Mesenteric fat pad (tissue), 1 donor: ENCODE results near the gene IDUA. TPM values are rescaled to one million over a fixed set of nuclear protein-coding genes. Genes with fewer than 3 reads are reported as not detected.
"Not testable (repeated sequence)": the region's sequence is repeated elsewhere in the genome, so short reads cannot be mapped to it uniquely, and the experiment has no call there.

ENCODE experiments used
- DNase-seq: peaks from one replicate; pipeline ENCODE4 v3.0.0-alpha.2; 2020; ENCODE audit warnings: low spot score
- total RNA-seq: library from RNA; stranded (reverse); fragmentation: NEBNext Ultra II Directional; extraction: Animal tissue kit (Norgen Biotek cat#: 25700); gene quantifications from one replicate; pipeline ENCODE4 v1.2.1, GENCODE V29; 2021
- donor health status: DM: yes; HTN: yes; CAD: no.

The IDUA gene
- total RNA-seq, 1 donor from 2014 or later, result 34.7 TPM

DNA sequence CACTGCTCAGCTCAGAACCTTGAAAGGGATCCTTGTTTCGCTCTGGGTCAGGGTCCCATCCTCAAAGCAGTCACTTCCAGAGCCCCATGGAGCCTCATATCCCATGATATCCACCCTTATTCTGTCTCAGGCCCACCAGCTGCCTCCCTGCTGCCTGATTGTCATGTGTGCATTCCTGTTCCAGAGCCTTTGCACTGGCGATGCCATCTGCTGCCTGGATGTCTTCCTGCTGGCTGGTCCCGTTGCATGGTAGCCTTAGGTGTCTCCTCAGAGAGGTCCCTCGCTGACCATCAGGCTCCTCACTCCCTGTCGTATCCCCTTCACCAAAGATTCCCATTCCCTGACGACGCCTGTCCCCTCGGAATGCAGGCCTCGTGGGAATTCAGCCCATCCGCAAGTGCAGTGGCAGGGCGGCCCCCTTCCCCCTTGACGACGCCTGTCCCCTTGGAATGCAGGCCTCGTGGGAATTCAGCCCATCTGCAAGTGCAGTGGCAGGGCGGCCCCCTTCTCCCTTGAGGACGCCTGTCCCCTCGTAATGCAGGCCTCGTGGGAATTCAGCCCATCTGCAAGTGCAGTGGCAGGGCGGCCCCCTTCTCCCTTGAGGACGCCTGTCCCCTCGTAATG, 12.5 kb downstream of the IDUA start:
- DNase-seq, result not testable (repeated sequence)

DNA sequence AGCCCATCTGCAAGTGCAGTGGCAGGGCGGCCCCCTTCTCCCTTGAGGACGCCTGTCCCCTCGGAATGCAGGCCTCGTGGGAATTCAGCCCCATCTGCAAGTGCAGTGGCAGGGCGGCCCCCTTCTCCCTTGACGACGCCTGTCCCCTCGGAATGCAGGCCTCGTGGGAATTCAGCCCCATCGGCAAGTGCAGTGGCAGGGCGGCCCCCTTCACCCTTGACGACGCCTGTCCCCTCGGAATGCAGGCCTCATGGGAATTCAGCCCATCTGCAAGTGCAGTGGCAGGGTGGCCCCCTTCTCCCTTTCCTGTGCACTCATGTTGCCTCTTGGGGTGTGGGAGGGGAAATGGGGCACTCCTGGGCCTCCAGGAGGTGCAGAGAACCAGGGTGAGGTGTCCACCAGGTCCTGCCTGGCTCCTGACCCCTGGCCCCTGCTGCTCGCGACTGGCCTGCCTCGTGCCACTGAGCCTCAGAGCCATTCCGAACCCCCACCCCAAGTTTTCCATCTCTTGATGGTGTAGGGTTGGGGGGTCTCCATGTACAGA, 13.1 kb downstream of the IDUA start:
- DNase-seq, result no peak

DNA sequence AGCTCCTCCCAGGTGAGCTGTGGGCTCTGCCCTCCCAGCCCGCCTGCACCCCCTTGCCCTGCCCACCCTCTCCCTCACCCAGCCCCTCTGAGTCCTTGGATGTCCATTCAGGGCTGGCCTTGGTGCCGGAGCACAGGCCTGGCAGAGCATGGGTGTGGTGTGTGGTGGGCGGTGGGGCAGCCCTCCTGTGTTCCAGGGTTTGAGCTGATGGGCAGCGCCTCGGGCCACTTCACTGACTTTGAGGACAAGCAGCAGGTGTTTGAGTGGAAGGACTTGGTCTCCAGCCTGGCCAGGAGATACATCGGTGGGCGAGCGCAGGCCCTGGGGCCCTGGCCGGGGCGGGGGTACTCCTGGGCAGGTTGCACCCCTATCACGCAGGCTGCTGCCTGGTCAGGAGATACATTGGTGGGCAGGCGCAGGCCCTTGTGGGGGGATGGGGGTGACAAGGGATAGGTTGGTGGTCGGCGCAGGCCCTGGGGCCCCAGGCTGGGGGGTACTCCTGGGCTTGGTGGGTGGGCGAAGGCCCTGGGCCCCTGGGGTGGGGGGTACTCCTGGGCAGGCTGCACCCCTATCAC, 13.9 kb downstream of the IDUA start:
- no peak for DNase-seq

DNA sequence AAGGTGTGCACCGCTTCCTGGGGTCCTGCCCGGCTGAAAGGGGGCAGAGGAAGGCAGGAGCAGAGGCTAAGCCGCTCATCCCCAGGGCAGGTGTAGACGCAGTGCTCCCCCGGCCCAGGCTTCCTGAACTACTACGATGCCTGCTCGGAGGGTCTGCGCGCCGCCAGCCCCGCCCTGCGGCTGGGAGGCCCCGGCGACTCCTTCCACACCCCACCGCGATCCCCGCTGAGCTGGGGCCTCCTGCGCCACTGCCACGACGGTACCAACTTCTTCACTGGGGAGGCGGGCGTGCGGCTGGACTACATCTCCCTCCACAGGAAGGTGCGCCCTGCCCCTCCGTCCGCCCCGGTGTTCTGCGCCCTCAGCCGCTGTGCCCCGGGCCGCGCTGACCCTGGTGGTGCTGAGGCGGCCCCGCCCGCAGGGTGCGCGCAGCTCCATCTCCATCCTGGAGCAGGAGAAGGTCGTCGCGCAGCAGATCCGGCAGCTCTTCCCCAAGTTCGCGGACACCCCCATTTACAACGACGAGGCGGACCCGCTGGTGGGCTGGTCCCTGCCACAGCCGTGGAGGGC, 14.8 kb downstream of the IDUA start:
- no peak for DNase-seq

DNA sequence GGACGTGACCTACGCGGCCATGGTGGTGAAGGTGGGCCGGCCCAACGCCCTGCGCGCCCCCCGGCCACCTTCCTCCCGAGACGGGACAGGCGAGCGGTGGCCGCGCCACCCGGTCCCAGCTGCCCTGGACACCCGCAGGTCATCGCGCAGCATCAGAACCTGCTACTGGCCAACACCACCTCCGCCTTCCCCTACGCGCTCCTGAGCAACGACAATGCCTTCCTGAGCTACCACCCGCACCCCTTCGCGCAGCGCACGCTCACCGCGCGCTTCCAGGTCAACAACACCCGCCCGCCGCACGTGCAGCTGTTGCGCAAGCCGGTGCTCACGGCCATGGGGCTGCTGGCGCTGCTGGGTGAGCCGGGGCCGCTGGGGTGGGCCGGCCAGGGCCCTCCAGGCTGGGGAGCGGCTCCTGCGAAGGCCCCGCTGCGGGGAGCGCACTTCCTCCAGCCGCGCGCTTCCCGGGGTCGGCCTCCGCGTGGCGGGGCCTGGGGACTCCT, 15.3 kb downstream of the IDUA start:
- DNase-seq, result no peak

DNA sequence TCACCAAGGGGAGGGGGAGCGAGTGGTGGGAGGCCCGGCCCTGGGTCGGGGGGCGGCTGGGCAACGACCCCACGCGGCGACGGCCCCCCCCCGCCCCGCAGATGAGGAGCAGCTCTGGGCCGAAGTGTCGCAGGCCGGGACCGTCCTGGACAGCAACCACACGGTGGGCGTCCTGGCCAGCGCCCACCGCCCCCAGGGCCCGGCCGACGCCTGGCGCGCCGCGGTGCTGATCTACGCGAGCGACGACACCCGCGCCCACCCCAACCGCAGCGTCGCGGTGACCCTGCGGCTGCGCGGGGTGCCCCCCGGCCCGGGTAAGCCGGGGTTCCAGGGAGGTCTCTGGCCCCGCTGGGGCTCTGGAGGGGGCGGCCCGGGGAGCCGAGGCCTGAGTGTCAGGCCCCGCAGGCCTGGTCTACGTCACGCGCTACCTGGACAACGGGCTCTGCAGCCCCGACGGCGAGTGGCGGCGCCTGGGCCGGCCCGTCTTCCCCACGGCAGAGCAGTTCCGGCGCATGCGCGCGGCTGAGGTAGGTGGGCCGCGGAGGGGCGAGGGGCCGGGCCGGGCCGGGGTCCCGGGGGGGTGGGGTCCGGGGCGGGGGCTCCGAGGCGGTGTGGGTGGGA, 15.9 kb downstream of the IDUA start:
- no peak for DNase-seq

DNA sequence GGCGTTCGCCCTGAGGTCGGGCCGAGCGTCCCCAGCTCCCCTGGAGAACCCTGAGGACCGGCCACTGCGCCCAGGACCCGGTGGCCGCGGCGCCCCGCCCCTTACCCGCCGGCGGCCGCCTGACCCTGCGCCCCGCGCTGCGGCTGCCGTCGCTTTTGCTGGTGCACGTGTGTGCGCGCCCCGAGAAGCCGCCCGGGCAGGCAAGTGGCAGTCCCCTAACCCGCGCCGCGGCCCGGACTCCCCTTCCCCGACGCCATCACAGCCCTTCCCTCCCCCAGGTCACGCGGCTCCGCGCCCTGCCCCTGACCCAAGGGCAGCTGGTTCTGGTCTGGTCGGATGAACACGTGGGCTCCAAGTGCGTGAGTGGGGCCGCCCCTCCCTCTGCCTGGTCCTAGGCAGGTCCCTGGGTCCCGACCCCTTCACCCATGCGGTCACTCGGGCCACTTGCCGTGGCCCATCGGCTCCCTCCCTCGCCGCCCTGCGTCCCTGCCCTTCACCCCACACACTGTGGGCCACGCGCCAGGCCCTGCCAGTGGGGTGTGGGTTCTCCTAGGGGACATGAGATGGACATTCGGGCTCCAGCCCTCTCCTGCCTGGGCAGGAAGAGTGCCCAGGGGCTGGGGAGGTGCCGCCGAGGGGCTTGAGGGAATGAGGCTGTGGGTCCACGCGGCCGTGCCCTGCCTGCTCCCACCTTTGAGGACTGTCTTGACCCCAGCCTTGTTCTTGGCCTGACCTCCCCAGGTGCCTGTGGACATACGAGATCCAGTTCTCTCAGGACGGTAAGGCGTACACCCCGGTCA, 16.6 kb downstream of the IDUA start:
- no peak for DNase-seq

DNA sequence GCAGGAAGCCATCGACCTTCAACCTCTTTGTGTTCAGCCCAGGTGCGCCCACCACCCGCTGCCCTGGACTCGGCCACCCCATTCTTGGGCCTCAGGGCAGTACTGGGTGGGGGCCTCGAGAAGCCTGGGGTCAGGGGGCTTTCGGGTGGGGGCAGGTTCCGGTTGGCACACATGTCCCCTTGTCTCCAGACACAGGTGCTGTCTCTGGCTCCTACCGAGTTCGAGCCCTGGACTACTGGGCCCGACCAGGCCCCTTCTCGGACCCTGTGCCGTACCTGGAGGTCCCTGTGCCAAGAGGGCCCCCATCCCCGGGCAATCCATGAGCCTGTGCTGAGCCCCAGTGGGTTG, 17.2 kb downstream of the IDUA start:
- DNase-seq, result no peak

DNA sequence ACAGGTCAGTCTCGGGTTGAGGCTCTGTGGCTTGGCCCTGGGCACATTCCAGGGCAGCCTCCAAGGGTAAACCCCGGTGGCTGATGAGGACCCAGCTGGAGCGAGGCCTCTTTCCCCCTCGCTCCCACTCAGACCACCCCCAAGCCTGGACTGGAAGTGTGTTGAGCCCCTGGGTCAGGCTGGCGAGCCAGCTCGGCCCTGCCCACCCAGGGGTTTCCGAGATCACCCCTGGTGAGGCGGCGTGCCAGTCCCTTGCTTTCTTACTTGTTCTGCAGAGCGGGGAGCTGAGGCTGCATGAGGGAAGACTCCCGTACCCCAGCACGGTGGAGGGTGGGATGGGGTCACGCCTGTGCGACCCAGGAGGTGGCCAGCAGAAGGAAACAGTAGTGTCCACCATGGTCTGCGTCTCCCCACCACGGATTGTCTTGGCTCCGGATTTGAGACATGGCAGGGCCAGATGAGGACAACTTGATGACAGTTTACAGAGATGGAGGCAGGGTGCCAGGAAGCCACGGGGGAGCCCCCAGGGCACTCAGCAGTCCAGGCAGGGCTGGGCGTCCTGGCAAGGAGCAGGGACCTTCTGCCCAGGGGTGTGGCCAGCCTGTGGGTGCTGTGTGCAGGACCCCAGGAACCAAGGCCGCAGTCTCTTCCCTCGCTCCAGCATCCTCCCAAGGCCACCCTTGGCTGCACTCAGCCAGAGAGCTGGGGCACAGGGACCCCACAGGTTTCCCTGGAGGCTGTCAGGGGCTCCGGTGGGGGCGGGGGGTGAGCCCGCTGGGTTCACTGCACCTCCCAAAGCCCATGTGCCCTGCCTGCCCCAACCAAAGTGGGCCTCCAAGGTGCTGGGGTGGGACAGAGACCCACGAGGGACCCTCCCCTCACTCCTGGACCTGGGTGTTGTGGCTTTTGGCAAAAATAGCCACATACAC, 18.0 kb downstream of the IDUA start:
- no peak for DNase-seq

DNA sequence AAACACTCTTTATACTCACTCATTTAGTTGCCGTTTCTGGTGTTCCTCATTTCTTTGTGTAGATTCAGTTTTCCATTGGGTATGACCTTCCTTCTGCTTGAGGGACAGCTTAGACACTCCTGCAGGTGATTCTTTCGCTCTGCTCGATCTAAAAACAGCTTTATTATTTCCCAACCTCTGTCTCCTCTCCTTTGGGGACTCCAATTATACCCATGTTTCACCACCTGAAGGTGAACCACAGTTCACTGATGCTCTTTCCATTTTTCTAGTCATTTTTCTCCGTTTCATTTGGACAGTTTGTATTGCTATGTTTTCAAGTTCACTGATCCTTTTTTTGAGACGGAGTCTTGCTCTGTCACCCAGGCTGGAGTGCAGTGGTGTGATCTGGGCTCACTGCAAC, 20.0 kb downstream of the IDUA start:
- no peak for DNase-seq

DNA sequence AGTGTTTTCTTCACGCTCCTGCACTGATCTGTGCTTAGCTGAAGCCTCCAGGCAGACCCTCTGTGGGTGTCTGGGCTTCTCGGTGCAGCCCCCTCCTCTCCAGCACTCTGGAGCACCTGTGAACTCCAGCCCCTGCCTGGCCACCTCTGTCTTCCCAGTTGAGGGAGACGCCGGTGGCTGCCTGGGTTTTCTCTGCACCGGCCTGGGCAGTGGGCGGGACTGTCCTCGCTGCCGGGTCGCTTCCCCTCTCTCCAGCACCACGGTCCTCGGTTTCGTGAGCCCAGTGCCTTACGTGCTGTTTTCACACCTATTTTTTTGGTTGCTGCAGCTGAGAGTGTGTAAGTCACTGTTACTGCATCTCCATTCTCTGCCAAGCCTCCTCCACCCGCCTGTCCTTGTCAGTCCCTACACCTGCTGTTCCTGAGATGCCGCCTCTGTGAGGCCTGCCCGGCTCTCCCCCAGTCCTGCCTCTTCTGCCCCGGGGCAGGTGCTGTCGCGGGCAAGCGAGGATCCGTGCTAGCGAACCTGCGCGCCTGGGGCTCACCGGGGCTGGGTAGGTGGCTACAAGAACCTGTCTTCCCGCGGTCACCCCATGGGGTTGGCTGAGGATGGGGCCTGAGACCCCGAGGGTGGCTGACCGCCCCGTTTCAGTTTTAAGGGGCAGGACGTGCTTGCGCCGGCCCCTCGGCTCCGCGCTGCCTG, 22.1 kb downstream of the IDUA start:
- no peak for DNase-seq

DNA sequence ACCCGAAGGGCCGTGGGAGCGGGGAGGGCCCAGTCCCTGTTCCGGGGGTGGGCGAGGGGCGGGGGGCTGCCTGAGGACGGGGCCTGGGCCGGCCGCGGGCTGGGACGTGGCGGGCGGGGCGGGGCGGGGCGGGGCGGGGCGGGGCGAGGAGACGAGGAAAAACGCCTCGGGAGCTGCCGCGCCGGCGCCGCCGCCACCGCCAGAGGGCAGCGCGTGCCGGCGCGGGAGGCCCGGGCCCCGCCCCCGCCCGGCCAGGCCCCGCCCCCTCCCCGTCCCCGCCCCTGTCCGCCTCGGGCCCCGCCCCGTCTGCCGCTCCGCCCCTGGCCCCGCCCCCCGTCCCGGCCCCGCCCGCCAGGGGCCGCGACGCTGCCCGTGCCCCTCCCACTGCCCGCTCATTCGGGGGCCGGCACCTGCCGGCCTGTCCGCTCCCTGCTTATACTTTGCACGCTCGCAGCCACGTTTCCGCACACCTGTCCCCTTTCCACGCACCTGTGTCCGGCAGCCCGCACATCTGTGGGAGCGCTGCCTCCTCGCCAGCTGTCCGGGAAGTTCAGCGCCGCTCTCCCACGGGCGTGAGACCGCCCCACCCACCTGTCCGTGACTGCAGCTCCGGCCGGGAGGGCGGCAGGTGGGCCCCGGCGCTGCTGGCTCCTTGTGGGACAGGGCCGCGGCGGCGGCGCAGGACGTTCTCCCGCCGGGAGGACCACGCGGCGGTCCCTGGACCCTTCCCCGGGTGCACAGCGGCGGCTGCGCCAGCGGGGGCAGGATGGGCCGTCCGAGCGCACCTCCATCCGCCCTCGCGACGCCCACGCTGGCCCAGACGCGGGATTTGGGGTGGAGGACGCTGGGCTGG, 22.9 kb downstream of the IDUA start:
- no peak for DNase-seq

DNA sequence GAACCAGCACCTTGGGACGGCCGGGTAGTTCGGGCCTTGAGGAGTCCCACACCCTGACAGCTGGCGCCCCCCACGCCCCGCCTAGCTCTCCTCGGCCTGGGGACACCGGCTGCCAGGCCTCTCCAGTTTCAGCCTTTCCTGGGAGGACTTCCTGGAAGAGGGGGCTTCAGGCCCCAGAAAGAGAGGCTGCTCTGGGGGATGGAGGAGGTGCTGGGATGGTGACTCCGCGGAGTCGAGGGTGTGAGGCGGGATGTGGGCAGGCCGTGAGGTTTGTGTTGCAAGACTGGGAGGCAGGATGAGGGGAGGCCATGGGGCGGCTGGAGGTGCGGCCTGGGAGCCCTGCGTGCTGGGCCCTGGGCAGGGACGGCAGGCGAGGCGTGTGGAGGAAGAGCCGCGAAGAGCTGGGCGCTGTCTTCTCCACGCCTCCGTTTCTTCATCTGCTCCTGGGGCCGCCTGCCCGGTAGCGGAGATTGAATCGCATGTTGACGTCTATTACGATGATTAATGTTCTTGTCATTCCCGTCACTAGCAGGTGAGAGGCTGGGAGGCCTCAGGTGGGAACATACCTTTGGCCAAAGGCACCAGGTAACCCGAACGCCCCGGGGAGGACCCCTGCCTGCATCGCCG, 23.7 kb downstream of the IDUA start:
- no peak for DNase-seq

DNA sequence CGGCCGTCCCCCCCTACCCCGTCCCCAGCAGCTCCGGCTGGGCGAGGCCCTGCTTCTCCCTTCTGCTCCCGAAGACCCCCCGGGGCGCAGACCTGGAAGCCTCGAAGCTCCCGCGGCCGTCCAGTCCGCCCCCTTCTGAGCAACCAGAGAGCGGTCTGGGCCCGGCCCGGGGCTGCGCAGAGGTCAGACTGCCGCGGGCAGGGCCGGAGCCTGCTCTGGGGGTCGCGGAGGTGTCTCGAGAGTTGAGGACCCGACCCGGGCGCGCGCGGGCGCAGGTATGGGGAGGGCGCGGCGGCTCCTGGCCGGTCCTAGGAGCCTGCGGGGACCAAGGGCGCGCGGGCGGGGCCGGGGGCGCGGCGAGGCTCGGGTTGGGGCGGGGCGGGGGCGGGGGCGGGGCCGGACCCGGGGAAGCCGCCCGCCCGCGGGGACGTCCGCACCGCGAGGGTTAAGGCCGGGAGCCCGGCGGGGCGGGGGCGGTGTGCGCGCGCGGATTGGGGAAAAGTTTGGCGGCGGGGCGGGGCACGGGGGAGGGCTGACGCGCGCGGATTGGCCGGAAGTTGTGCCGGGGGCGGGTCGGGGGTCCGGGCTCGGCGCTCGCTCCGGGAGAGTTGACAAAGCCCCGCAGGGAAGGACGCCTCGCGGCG, 24.3 kb downstream of the IDUA start, which contains the start of gene FGFRL1:
Gene FGFRL1 (plus strand): TSS at position 605 of the 644 bp plus-strand sequence. CDS start 860 bp downstream, outside the sequence.
- peak; percentile 98 for DNase-seq

DNA sequence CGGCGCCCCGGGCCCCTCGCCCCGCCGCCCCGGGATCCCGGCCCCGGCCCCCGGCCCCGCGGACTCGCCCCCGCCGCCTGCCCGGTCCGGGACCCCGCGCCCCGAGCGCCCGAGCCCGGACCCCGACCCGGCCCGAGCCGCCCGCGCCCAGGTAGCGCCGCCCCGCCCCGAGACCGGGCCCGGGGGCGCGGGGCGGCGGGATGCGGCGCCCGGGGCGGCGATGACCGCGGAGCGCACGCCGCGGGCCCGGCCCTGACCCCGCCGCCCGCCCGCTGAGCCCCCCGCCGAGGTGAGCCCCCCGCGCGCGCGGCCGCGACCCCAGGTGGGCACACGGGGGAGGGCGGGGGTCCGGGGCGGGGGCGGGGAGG, 24.8 kb downstream of the IDUA start:
- DNase-seq, result no peak

DNA sequence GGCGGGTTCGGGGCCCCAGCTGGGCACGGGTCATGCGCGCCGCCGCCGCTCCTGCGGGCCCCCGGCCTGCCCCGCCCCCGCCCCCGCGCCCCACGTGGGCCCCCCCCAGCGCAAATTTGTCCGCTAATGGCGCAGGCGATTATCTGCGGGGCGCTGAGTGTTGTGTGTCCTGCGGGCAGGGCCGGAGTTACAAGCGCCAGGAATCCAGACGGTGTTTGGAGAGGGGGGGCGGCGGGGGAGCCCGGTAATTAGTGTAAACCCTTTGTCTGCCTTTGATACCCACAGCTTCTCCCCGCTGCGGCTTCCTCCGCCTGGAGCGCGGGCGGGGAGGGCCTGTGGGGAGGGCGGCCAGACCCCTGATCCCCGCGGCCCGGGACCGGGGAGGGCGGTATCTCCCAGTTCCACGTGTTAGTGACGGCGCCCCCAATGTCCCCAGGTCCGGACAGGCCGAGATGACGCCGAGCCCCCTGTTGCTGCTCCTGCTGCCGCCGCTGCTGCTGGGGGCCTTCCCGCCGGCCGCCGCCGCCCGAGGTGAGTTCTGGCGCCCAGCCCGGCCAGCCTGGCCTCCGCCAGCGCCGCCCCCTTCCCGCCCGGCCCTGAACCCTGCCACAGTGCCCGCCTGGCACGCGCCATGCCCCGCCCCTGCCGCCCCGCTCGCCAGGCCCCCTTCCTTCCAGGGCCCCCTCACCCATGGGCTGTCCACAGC, 25.3 kb downstream of the IDUA start:
- no peak for DNase-seq
